KOPT-K1 (cell line): ENCODE results near the gene INAFM1.

Source experiments
- H3K27ac ChIP-seq: fragments of 200-600 bp; sonication (generic); 2 replicates; pipeline ENCODE4 v1.5.1; 2016; ENCODE audit warnings: antibody characterized with exemption, mild to moderate bottlenecking, low read depth, low read length; ENCODE audit not compliant: poor library complexity, severe bottlenecking
- H3K36me3 ChIP-seq: fragments of 200-600 bp; sonication (generic); 2 replicates; pipeline ENCODE4 v1.5.1; 2017; ENCODE audit warnings: antibody characterized with exemption, mild to moderate bottlenecking, low read length, moderate library complexity; ENCODE audit not compliant: insufficient read depth
- H3K9me3 ChIP-seq: fragments of 200-600 bp; sonication (generic); 2 replicates; pipeline ENCODE4 v1.5.1; 2017; ENCODE audit warnings: antibody characterized with exemption, low read length, mild to moderate bottlenecking; ENCODE audit not compliant: insufficient read depth, poor library complexity, severe bottlenecking

INAFM1 gene

GRCh38 chr19:47306303-47306702 is 31.6 kb downstream of the INAFM1 start:
- Histone ChIP-seq H3K27ac (no peak overlapping the region), H3K36me3 (no peaks in the 10 kb centered on the region), H3K9me3 (no peaks in the 10 kb centered on the region)

GRCh38 chr19:47309038-47309437 is 34.4 kb downstream of the INAFM1 start:
- Histone ChIP-seq H3K27ac (no peak overlapping the region), H3K36me3 (no peaks in the 10 kb centered on the region), H3K9me3 (no peaks in the 10 kb centered on the region)

- Histone ChIP-seq H3K36me3 (no peaks in the 10 kb centered on the region), H3K27ac (no peak within 1 kb of the TSS), H3K9me3 (no peaks in the 10 kb centered on the region)
Measured at GRCh38 chr19:47309608-47310007, 34.9 kb downstream of the INAFM1 start, which contains the start of gene C5AR1. Gene C5AR1 (plus strand): TSS chr19:47309861. CDS start chr19:47309896, 35 bp downstream.

- H3K27ac ChIP-seq: no peak overlapping the region
- H3K9me3 ChIP-seq: no peaks in the 10 kb centered on the region
- no peaks in the 10 kb centered on the region for H3K36me3 ChIP-seq
Measured at GRCh38 chr19:47310323-47310722, 35.6 kb downstream of the INAFM1 start.

GRCh38 chr19:47310819-47311218 is 36.1 kb downstream of the INAFM1 start:
- no peaks in the 10 kb centered on the region for H3K36me3 ChIP-seq
- no peaks in the 10 kb centered on the region for H3K9me3 ChIP-seq
- H3K27ac ChIP-seq: no peak overlapping the region

- Histone ChIP-seq H3K27ac (no peak overlapping the region), H3K9me3 (no peaks in the 10 kb centered on the region), H3K36me3 (no peaks in the 10 kb centered on the region)
Measured at GRCh38 chr19:47312366-47313006, 37.8 kb downstream of the INAFM1 start.

GRCh38 chr19:47313754-47314295 is 39.1 kb downstream of the INAFM1 start:
- no peak overlapping the region for H3K27ac ChIP-seq
- H3K9me3 ChIP-seq: no peaks in the 10 kb centered on the region
- H3K36me3 ChIP-seq: no peaks in the 10 kb centered on the region

GRCh38 chr19:47315125-47315821 is 40.6 kb downstream of the INAFM1 start:
- H3K9me3 ChIP-seq: no peaks in the 10 kb centered on the region
- H3K36me3 ChIP-seq: no peaks in the 10 kb centered on the region
- H3K27ac ChIP-seq: no peak overlapping the region

- H3K36me3 ChIP-seq: no peaks in the 10 kb centered on the region
- H3K27ac ChIP-seq: no peak overlapping the region
- no peaks in the 10 kb centered on the region for H3K9me3 ChIP-seq
Measured at GRCh38 chr19:47316513-47316912, 41.8 kb downstream of the INAFM1 start.

GRCh38 chr19:47319923-47320871 is 45.5 kb downstream of the INAFM1 start:
- no peaks in the 10 kb centered on the region for H3K36me3 ChIP-seq
- no peaks in the 10 kb centered on the region for H3K9me3 ChIP-seq
- no peak overlapping the region for H3K27ac ChIP-seq

GRCh38 chr19:47321630-47322029 is 46.9 kb downstream of the INAFM1 start:
- no peaks in the 10 kb centered on the region for H3K36me3 ChIP-seq
- no peak overlapping the region for H3K27ac ChIP-seq
- H3K9me3 ChIP-seq: no peaks in the 10 kb centered on the region

- Histone ChIP-seq H3K9me3 (no peaks in the 10 kb centered on the region), H3K27ac (no peak overlapping the region), H3K36me3 (no peaks in the 10 kb centered on the region)
Measured at GRCh38 chr19:47322058-47322457, 47.4 kb downstream of the INAFM1 start.

- Histone ChIP-seq H3K27ac (no peak overlapping the region), H3K9me3 (no peaks in the 10 kb centered on the region), H3K36me3 (no peaks in the 10 kb centered on the region)
Measured at GRCh38 chr19:47323409-47323808, 48.7 kb downstream of the INAFM1 start.

GRCh38 chr19:47323872-47324271 is 49.2 kb downstream of the INAFM1 start:
- Histone ChIP-seq H3K27ac (no peak overlapping the region), H3K9me3 (no peaks in the 10 kb centered on the region), H3K36me3 (no peaks in the 10 kb centered on the region)

- H3K36me3 ChIP-seq: no peaks in the 10 kb centered on the region
- no peak overlapping the region for H3K27ac ChIP-seq
- H3K9me3 ChIP-seq: no peaks in the 10 kb centered on the region
Measured at GRCh38 chr19:47324502-47324901, 49.8 kb downstream of the INAFM1 start.
